ENCODE results near the gene PRKAR1B. TPM values are rescaled to one million over a fixed set of nuclear protein-coding genes. Genes with fewer than 3 reads are reported as not detected.
A peak's percentile ranks its signal among the peaks of the same experiment; 100 is the strongest.

Gene PRKAR1B
- total RNA-seq, 2 donors from 2014 or later: 15.6 to 18.4 TPM

GRCh38 chr7:703049-703448 lies 24.0 kb downstream of the PRKAR1B start:
- TF ChIP-seq CTCF (IDR thresholded peaks at IDR 0.05): no peak

DNA sequence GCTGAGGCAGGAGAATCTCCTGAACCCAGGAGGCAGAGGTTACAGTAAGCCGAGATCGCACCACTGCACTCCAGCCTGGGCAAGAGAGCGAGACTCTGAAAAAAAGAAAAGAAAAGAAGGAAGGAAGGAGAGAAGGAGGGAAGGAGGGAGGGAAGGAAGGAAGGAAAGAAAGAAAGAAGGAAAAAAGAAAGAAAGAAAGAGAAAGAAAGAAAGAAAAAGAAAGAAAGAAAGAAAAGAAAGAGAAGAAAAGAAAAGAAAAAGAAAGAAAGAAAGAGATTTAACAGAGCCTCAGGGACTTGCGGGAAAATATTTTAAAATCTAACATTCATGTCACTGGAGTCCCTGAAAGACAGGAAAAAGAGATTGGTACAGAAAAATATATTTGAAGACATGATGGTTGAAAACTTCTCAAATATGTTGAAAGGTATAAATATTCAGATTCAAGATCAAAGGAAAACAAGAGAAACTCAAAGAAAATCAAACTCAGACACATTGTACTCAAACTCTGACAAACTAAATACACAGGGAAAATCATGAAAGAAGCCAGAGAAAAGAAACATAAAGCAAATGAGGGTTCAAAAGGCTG lies 25.9 kb downstream of the PRKAR1B start:
- DNase-seq (ENCODE audit: low spot score) (no peak), ATAC-seq (ENCODE audit: insufficient number of reproducible peaks, low FRiP score, low read depth) (no peak)
- no peaks in the 10 kb centered on the region for H3K27me3 ChIP-seq (replicated peaks; ENCODE audit: insufficient read depth)
- no peaks in the 10 kb centered on the region for H3K4me1 ChIP-seq (ENCODE audit: control insufficient read depth in 1 of 2, low read depth in 2 of 2)
- TF ChIP-seq CTCF (IDR thresholded peaks at IDR 0.05): no peak
- peaks cover 3% of the 10 kb centered on the region for H3K9me3 ChIP-seq
- H3K27ac ChIP-seq: no peak overlapping the region
- H3K4me3 ChIP-seq: no peak overlapping the region
- H3K36me3 ChIP-seq: no peaks in the 10 kb centered on the region

More at GRCh38 chr7:703049-703448, 24.0 kb downstream of the PRKAR1B start:
- Histone ChIP-seq H3K27ac (no peak overlapping the region), H3K4me1 (ENCODE audit: control insufficient read depth in 1 of 2, low read depth in 2 of 2) (no peaks in the 10 kb centered on the region), H3K9me3 (peaks cover 3% of the 10 kb centered on the region), H3K27me3 (replicated peaks; ENCODE audit: insufficient read depth) (no peaks in the 10 kb centered on the region), H3K4me3 (no peak overlapping the region), H3K36me3 (no peaks in the 10 kb centered on the region)
- ATAC-seq (ENCODE audit: insufficient number of reproducible peaks, low FRiP score, low read depth) (no peak), DNase-seq (ENCODE audit: low spot score) (no peak)

DNA sequence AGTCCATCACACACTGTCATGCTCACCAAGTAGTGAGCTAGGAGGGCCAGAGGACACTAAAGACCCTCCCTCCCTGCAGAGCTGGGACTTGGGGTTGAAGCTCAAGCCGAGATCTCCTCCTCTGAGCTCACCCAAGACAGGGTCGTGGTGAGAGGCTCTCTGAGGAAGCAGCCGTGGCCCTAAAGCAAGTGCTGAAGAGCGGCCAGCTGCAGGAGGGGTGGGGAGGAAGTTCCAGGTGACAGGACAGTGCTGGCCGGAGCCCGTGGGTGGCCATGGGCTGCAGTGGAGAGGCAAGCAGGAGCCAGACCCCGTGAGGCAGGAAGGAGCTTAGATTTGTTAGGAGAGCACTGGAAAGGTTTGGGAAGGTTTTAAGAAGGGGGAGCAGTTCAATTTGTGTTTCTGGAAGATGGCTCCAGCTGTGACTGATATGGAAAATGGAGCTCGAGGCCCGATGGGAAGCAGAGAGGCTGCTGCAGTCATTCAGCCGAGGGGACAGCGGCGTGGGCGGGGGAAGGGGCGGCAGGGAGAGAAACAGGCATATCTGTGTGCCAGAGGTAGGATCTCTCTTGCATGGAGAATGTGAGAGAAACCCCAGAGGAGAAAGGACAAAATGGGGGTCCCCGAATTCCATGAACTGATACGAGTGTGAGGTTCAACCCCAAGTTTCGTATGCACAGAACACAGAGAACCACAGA lies 27.5 kb downstream of the PRKAR1B start:
- ATAC-seq (ENCODE audit: insufficient number of reproducible peaks, low FRiP score, low read depth) (peak; percentile 28), DNase-seq (ENCODE audit: low spot score) (no peak)
- H3K4me3 ChIP-seq: no peak overlapping the region
- H3K27ac ChIP-seq: no peak overlapping the region
- H3K4me1 ChIP-seq (ENCODE audit: control insufficient read depth in 1 of 2, low read depth in 2 of 2): no peaks in the 10 kb centered on the region
- no peak for TF ChIP-seq CTCF (IDR thresholded peaks at IDR 0.05)
- H3K27me3 ChIP-seq (replicated peaks; ENCODE audit: insufficient read depth): no peaks in the 10 kb centered on the region
- H3K36me3 ChIP-seq: no peaks in the 10 kb centered on the region
- H3K9me3 ChIP-seq: peaks cover 3% of the 10 kb centered on the region

- H3K27me3 ChIP-seq (replicated peaks; ENCODE audit: insufficient read depth): no peaks in the 10 kb centered on the region
- H3K9me3 ChIP-seq: peaks cover 3% of the 10 kb centered on the region
- ATAC-seq (ENCODE audit: insufficient number of reproducible peaks, low FRiP score, low read depth) (no peak), DNase-seq (ENCODE audit: low spot score) (no peak)
- no peak for TF ChIP-seq CTCF (IDR thresholded peaks at IDR 0.05)
- no peak overlapping the region for H3K27ac ChIP-seq
- no peaks in the 10 kb centered on the region for H3K36me3 ChIP-seq
- H3K4me1 ChIP-seq (ENCODE audit: control insufficient read depth in 1 of 2, low read depth in 2 of 2): no peaks in the 10 kb centered on the region
- H3K4me3 ChIP-seq: no peak overlapping the region
Measured at GRCh38 chr7:698515-699475, 28.3 kb downstream of the PRKAR1B start.

Measured in thoracic aorta (tissue), 2 donors.